ENCODE measurements around the gene IER2.

Gene IER2

DNA sequence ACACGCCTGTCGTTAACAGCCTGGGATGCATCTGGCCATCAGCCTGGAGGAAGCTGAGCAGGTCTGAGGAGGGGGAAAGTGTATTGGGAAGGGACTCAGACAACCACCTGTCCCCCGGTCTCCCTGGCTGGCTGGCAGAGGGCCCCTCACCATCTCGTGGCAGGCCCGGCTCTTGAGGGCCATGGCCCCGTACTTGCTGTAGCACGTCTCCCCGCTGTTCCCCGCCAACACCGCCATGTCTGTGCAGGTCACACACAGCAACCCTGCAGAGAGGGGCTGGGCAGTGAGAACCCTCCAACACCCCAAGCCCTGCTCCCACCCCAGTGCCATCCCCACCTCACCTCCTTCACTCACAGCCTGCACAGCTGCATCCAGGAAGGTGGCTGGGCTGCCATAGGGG, 37.7 kb upstream of the IER2 start:
- Histone ChIP-seq H3K9me3 (ENCODE audit: low read length) (no peaks in the 10 kb centered on the region), H2AFZ (ENCODE audit: low read depth, low read length) (no peak overlapping the region), H3K27me3 (ENCODE audit: insufficient read depth, low read length) (no peaks in the 10 kb centered on the region), H3K4me3 (ENCODE audit: low read length) (no peak overlapping the region), H3K36me3 (ENCODE audit: insufficient read depth, low read length) (peaks cover 26% of the 10 kb centered on the region), H3K4me1 (ENCODE audit: insufficient read depth, low read length) (peaks cover 19% of the 10 kb centered on the region)

GRCh38 chr19:13115936-13116281, 34.3 kb upstream of the IER2 start:
- Histone ChIP-seq H3K4me1 (ENCODE audit: insufficient read depth, low read length) (peaks cover 29% of the 10 kb centered on the region), H3K9me3 (ENCODE audit: low read length) (no peaks in the 10 kb centered on the region), H3K36me3 (ENCODE audit: insufficient read depth, low read length) (peaks cover 21% of the 10 kb centered on the region), H3K4me3 (ENCODE audit: low read length) (peak overlapping the region; percentile 66), H2AFZ (ENCODE audit: low read depth, low read length) (peak overlapping the region; percentile 57), H3K27me3 (ENCODE audit: insufficient read depth, low read length) (no peaks in the 10 kb centered on the region)

- Histone ChIP-seq H2AFZ (ENCODE audit: low read depth, low read length) (peak within 1 kb of the TSS; percentile 57), H3K9me3 (ENCODE audit: low read length) (no peaks in the 10 kb centered on the region), H3K27me3 (ENCODE audit: insufficient read depth, low read length) (no peaks in the 10 kb centered on the region), H3K4me1 (ENCODE audit: insufficient read depth, low read length) (peaks cover 29% of the 10 kb centered on the region), H3K36me3 (ENCODE audit: insufficient read depth, low read length) (peaks cover 24% of the 10 kb centered on the region), H3K4me3 (ENCODE audit: low read length) (peak within 1 kb of the TSS; percentile 66)
Measured at GRCh38 chr19:13116282-13117175, 33.7 kb upstream of the IER2 start, which contains the start of gene TRMT1. Gene TRMT1, minus strand, starts transcription at chr19:13116740. Its CDS starts 341 bp downstream, at chr19:13116399.

GRCh38 chr19:13117176-13117771, 32.9 kb upstream of the IER2 start:
- Histone ChIP-seq H3K27me3 (ENCODE audit: insufficient read depth, low read length) (no peaks in the 10 kb centered on the region), H3K4me3 (ENCODE audit: low read length) (peak overlapping the region; percentile 66), H3K36me3 (ENCODE audit: insufficient read depth, low read length) (peaks cover 30% of the 10 kb centered on the region), H2AFZ (ENCODE audit: low read depth, low read length) (peak overlapping the region; percentile 57), H3K9me3 (ENCODE audit: low read length) (no peaks in the 10 kb centered on the region), H3K4me1 (ENCODE audit: insufficient read depth, low read length) (peaks cover 29% of the 10 kb centered on the region)

GRCh38 chr19:13117772-13118423, 32.3 kb upstream of the IER2 start, which contains the start of gene NACC1:
Gene NACC1, plus strand, starts transcription at chr19:13118264. Its CDS starts 16,944 bp downstream, at chr19:13135208.
- H3K4me3 ChIP-seq (ENCODE audit: low read length), result peak within 1 kb of the TSS; percentile 96

GRCh38 chr19:13118424-13119193, 31.6 kb upstream of the IER2 start:
- no peaks in the 10 kb centered on the region for H3K27me3 ChIP-seq (ENCODE audit: insufficient read depth, low read length)
- peaks cover 21% of the 10 kb centered on the region for H3K36me3 ChIP-seq (ENCODE audit: insufficient read depth, low read length)
- H3K4me1 ChIP-seq (ENCODE audit: insufficient read depth, low read length), result peaks cover 29% of the 10 kb centered on the region
- no peak overlapping the region for H2AFZ ChIP-seq (ENCODE audit: low read depth, low read length)
- peak overlapping the region; percentile 96 for H3K4me3 ChIP-seq (ENCODE audit: low read length)
- H3K9me3 ChIP-seq (ENCODE audit: low read length), result no peaks in the 10 kb centered on the region

More at GRCh38 chr19:13117772-13118423, 32.3 kb upstream of the IER2 start, which contains the start of gene NACC1:
- H3K9me3 ChIP-seq (ENCODE audit: low read length), result no peaks in the 10 kb centered on the region
- no peaks in the 10 kb centered on the region for H3K27me3 ChIP-seq (ENCODE audit: insufficient read depth, low read length)
- peak within 1 kb of the TSS; percentile 57 for H2AFZ ChIP-seq (ENCODE audit: low read depth, low read length)
- H3K36me3 ChIP-seq (ENCODE audit: insufficient read depth, low read length), result peaks cover 24% of the 10 kb centered on the region
- H3K4me1 ChIP-seq (ENCODE audit: insufficient read depth, low read length), result peaks cover 29% of the 10 kb centered on the region

GRCh38 chr19:13119627-13120026, 30.6 kb upstream of the IER2 start:
- H3K27me3 ChIP-seq (ENCODE audit: insufficient read depth, low read length), result no peaks in the 10 kb centered on the region
- no peaks in the 10 kb centered on the region for H3K9me3 ChIP-seq (ENCODE audit: low read length)
- peaks cover 29% of the 10 kb centered on the region for H3K4me1 ChIP-seq (ENCODE audit: insufficient read depth, low read length)
- H3K4me3 ChIP-seq (ENCODE audit: low read length), result peak overlapping the region; percentile 96
- peaks cover 23% of the 10 kb centered on the region for H3K36me3 ChIP-seq (ENCODE audit: insufficient read depth, low read length)
- H2AFZ ChIP-seq (ENCODE audit: low read depth, low read length), result no peak overlapping the region

- no peaks in the 10 kb centered on the region for H3K9me3 ChIP-seq (ENCODE audit: low read length)
- H3K4me1 ChIP-seq (ENCODE audit: insufficient read depth, low read length), result peaks cover 28% of the 10 kb centered on the region
- peak overlapping the region; percentile 96 for H3K4me3 ChIP-seq (ENCODE audit: low read length)
- no peaks in the 10 kb centered on the region for H3K27me3 ChIP-seq (ENCODE audit: insufficient read depth, low read length)
- H2AFZ ChIP-seq (ENCODE audit: low read depth, low read length), result no peak overlapping the region
- H3K36me3 ChIP-seq (ENCODE audit: insufficient read depth, low read length), result peaks cover 19% of the 10 kb centered on the region
Measured at GRCh38 chr19:13120031-13120430, 30.2 kb upstream of the IER2 start.

DNA sequence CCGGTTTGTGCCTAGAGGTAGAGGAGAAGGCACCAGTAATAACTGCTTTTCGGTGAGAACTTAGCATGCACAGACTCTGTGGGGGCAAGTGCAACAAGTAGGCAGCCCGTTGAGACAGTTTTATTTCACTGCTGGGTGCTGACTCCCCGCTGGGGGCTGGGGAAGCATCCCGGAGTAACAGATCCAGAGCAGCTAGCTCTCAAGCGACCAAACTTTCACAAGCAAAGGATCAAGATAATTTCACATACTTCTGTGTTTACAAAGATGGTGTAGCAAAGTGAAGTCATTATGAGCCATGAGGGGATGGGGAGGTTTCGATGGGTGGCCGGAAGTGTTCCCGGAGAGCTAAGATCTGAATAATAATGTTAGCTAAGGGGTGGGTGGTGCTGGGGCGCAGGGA, 29.4 kb upstream of the IER2 start:
- peaks cover 17% of the 10 kb centered on the region for H3K36me3 ChIP-seq (ENCODE audit: insufficient read depth, low read length)
- no peak overlapping the region for H3K4me3 ChIP-seq (ENCODE audit: low read length)
- peaks cover 20% of the 10 kb centered on the region for H3K4me1 ChIP-seq (ENCODE audit: insufficient read depth, low read length)
- H2AFZ ChIP-seq (ENCODE audit: low read depth, low read length), result no peak overlapping the region
- H3K9me3 ChIP-seq (ENCODE audit: low read length), result no peaks in the 10 kb centered on the region
- H3K27me3 ChIP-seq (ENCODE audit: insufficient read depth, low read length), result no peaks in the 10 kb centered on the region

GRCh38 chr19:13121551-13122274, 28.5 kb upstream of the IER2 start:
- peaks cover 16% of the 10 kb centered on the region for H3K4me1 ChIP-seq (ENCODE audit: insufficient read depth, low read length)
- H2AFZ ChIP-seq (ENCODE audit: low read depth, low read length), result no peak overlapping the region
- H3K9me3 ChIP-seq (ENCODE audit: low read length), result no peaks in the 10 kb centered on the region
- no peak overlapping the region for H3K4me3 ChIP-seq (ENCODE audit: low read length)
- peaks cover 17% of the 10 kb centered on the region for H3K36me3 ChIP-seq (ENCODE audit: insufficient read depth, low read length)
- no peaks in the 10 kb centered on the region for H3K27me3 ChIP-seq (ENCODE audit: insufficient read depth, low read length)

DNA sequence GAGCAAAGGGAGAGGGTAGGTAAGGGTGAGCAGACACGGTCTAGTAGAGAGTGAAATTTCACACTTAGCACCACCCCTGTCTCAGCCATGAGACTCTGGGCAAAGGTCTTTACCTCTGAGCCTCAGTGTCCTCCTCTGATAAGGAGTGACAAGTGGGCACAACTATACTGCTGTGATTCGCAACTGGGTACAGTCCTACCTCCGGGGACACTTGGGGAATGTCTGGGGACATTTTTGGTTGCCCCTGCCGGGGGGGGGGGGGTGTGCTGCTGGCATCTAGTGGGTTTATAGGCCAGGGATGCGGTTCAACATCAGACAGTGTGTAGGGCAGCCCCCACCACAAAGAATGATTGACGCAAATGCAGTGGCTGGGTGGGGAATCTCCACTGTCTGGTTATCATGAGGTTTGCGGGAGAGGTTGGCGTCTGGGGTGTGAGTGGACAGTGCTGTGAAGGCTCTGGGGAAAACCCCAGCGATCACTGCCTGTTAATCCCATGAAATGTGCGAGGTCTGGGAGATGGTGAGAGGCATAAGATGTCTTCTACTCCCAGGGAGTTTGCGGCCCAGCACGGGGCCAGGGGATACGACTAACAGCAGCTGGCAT, 27.8 kb upstream of the IER2 start:
- Histone ChIP-seq H3K36me3 (ENCODE audit: insufficient read depth, low read length) (peaks cover 19% of the 10 kb centered on the region), H3K27me3 (ENCODE audit: insufficient read depth, low read length) (no peaks in the 10 kb centered on the region), H3K9me3 (ENCODE audit: low read length) (no peaks in the 10 kb centered on the region), H2AFZ (ENCODE audit: low read depth, low read length) (no peak overlapping the region), H3K4me1 (ENCODE audit: insufficient read depth, low read length) (peaks cover 10% of the 10 kb centered on the region), H3K4me3 (ENCODE audit: low read length) (no peak overlapping the region)

Data from neuron (in vitro differentiated cells).